Trophoblast cell (in vitro differentiated cells and primary cell): Measurements from ENCODE around the gene CALU.

Experiments used
- DNase-seq, 2 donors: peaks; one replicate each; pipeline ENCODE4 v3.0.0-alpha.2; 2016
- H2AFZ ChIP-seq: 2 replicates; pipeline ENCODE4 v1.6.1; 2013; ENCODE audit warnings: low read length, moderate library complexity, mild to moderate bottlenecking; ENCODE audit not compliant: insufficient read depth, poor library complexity
- H2AK5ac ChIP-seq: 2 replicates; pipeline ENCODE4 v1.6.1; 2013; ENCODE audit warnings: mild to moderate bottlenecking, low read length
- H2BK120ac ChIP-seq: 2 replicates; pipeline ENCODE4 v1.6.1; 2013; ENCODE audit warnings: low read length, mild to moderate bottlenecking, moderate library complexity; ENCODE audit not compliant: insufficient read depth, poor library complexity
- H2BK12ac ChIP-seq: 2 replicates; pipeline ENCODE4 v1.6.1; 2013; ENCODE audit warnings: mild to moderate bottlenecking, low read length, moderate library complexity
- H2BK5ac ChIP-seq: 2 replicates; pipeline ENCODE4 v1.6.1; 2013; ENCODE audit warnings: low read length, low read depth, moderate library complexity, mild to moderate bottlenecking; ENCODE audit not compliant: poor library complexity
- H3K14ac ChIP-seq: 2 replicates; pipeline ENCODE4 v1.6.1; 2013; ENCODE audit warnings: mild to moderate bottlenecking, low read length
- H3K18ac ChIP-seq: 2 replicates; pipeline ENCODE4 v1.6.1; 2013; ENCODE audit warnings: mild to moderate bottlenecking, low read length
- H3K23ac ChIP-seq: 2 replicates; pipeline ENCODE4 v1.6.1; 2013; ENCODE audit warnings: low read length
- H3K27ac ChIP-seq: 2 replicates; pipeline ENCODE4 v1.5.1; 2013; ENCODE audit warnings: low read depth, mild to moderate bottlenecking, inconsistent platforms, low read length, moderate library complexity
- H3K27me3 ChIP-seq: 2 replicates; pipeline ENCODE4 v1.6.1; 2013; ENCODE audit warnings: inconsistent platforms, mild to moderate bottlenecking, low read length, moderate library complexity; ENCODE audit not compliant: insufficient read depth
- H3K36me3 ChIP-seq, 2 experiments: 1 replicate in 1 of 2; 2 replicates in 1 of 2; pipeline ENCODE4 v1.6.1; 2013; ENCODE audit warnings: low read length in 2 of 2, mild to moderate bottlenecking in 2 of 2, moderate library complexity in 1 of 2; ENCODE audit not compliant: insufficient read depth in 2 of 2, control insufficient read depth in 1 of 2
- H3K4ac ChIP-seq: 2 replicates; pipeline ENCODE4 v1.6.1; 2013; ENCODE audit warnings: low read depth, mild to moderate bottlenecking, low read length, moderate library complexity
- H3K4me1 ChIP-seq, 2 experiments: 1 replicate in 1 of 2; 2 replicates in 1 of 2; pipeline ENCODE4 v1.6.1; 2013; ENCODE audit warnings: low read length in 2 of 2, mild to moderate bottlenecking in 2 of 2, moderate library complexity in 1 of 2; ENCODE audit not compliant: insufficient read depth in 2 of 2, control insufficient read depth in 1 of 2
- H3K4me2 ChIP-seq: 2 replicates; pipeline ENCODE4 v1.6.1; 2013; ENCODE audit warnings: inconsistent platforms, mild to moderate bottlenecking, low read length, moderate library complexity
- H3K4me3 ChIP-seq: 2 replicates; pipeline ENCODE4 v1.5.1; 2013; ENCODE audit warnings: mild to moderate bottlenecking, low read depth, low read length, inconsistent platforms
- H3K79me1 ChIP-seq: one replicate; pipeline ENCODE4 v1.6.1; 2013; ENCODE audit warnings: low read length
- H3K79me2 ChIP-seq: 2 replicates; pipeline ENCODE4 v1.6.1; 2013; ENCODE audit warnings: low read length, mild to moderate bottlenecking; ENCODE audit not compliant: control insufficient read depth, insufficient read depth, poor library complexity
- H3K9ac ChIP-seq: 2 replicates; pipeline ENCODE4 v1.6.1; 2013; ENCODE audit warnings: mild to moderate bottlenecking, low read length
- H3K9me3 ChIP-seq: 2 replicates; pipeline ENCODE4 v1.6.1; 2013; ENCODE audit warnings: low read depth, mild to moderate bottlenecking, control low read depth, inconsistent platforms, low read length; ENCODE audit not compliant: insufficient read depth
- H4K12ac ChIP-seq: 2 replicates; pipeline ENCODE4 v1.6.1; 2013; ENCODE audit warnings: low read depth, mild to moderate bottlenecking, low read length, moderate library complexity
- H4K8ac ChIP-seq: 2 replicates; pipeline ENCODE4 v1.6.1; 2013; ENCODE audit warnings: low read depth, mild to moderate bottlenecking, low read length, moderate library complexity
- H4K91ac ChIP-seq: one replicate; pipeline ENCODE4 v1.6.1; 2013; ENCODE audit warnings: low read depth, mild to moderate bottlenecking, low read length, moderate library complexity
- whole genome bisulfite sequencing: extraction: QIAGEN DNeasy Blood & Tissue Kit; methylation state at CpG from one replicate; pipeline ENCODE4 v1.1.7; 2013; ENCODE audit warnings: missing lambda C conversion rate; ENCODE audit not compliant: insufficient read length, insufficient coverage; ENCODE audit errors: extremely low coverage; 5-methylcytosine and 5-hydroxymethylcytosine counted together

The CALU gene

GRCh38 chr7:128741491-128741890, 2.3 kb downstream of the CALU start:
- no peak overlapping the region for H3K23ac ChIP-seq
- no peak overlapping the region for H3K14ac ChIP-seq
- no peak overlapping the region for H4K8ac ChIP-seq
- H3K18ac ChIP-seq = no peak overlapping the region
- no peak overlapping the region for H3K9ac ChIP-seq
- H3K79me2 ChIP-seq = peaks cover 24% of the 10 kb centered on the region
- no peak for DNase-seq
- WGBS = no CpG with 5 or more reads among the region's 3 CpGs
- H2AK5ac ChIP-seq = no peak overlapping the region
- H3K9me3 ChIP-seq = no peaks in the 10 kb centered on the region
- H3K4me2 ChIP-seq = no peak overlapping the region
- H2AFZ ChIP-seq = no peak overlapping the region
- H3K4me1 ChIP-seq = peaks cover 2 to 3% of the 10 kb centered on the region in 2 experiments
- H3K27me3 ChIP-seq = no peaks in the 10 kb centered on the region
- H3K4me3 ChIP-seq = no peak overlapping the region
- no peak overlapping the region for H2BK5ac ChIP-seq
- no peak overlapping the region for H2BK12ac ChIP-seq
- H3K79me1 ChIP-seq = peaks cover 9% of the 10 kb centered on the region
- H3K4ac ChIP-seq = no peak overlapping the region
- no peak overlapping the region for H4K91ac ChIP-seq
- H3K36me3 ChIP-seq = peaks cover 7 to 11% of the 10 kb centered on the region in 2 experiments
- no peak overlapping the region for H4K12ac ChIP-seq
- H3K27ac ChIP-seq = no peak overlapping the region
- H2BK120ac ChIP-seq = no peak overlapping the region

GRCh38 chr7:128742206-128742605, 3.0 kb downstream of the CALU start:
- Histone ChIP-seq H3K79me1 (peaks cover 9% of the 10 kb centered on the region), H3K4me2 (no peak overlapping the region), H3K27me3 (no peaks in the 10 kb centered on the region), H3K23ac (no peak overlapping the region), H3K9me3 (no peaks in the 10 kb centered on the region), H2BK5ac (no peak overlapping the region), H3K9ac (no peak overlapping the region), H2BK12ac (no peak overlapping the region), H3K18ac (no peak overlapping the region), H3K4me1 (peaks cover 2 to 3% of the 10 kb centered on the region in 2 experiments), H2AK5ac (no peak overlapping the region), H3K4ac (peak overlapping the region; percentile 56), H4K8ac (no peak overlapping the region), H3K27ac (no peak overlapping the region), H2AFZ (no peak overlapping the region), H4K12ac (no peak overlapping the region), H3K79me2 (peaks cover 26% of the 10 kb centered on the region), H4K91ac (no peak overlapping the region), H3K14ac (no peak overlapping the region), H2BK120ac (no peak overlapping the region), H3K36me3 (peaks cover 7 to 11% of the 10 kb centered on the region in 2 experiments), H3K4me3 (no peak overlapping the region)
- DNase-seq = peak in 1 of 2 donors; percentile 70
- WGBS = no CpG with 5 or more reads among the region's 4 CpGs

GRCh38 chr7:128743112-128743772, 4.1 kb downstream of the CALU start:
- no peak overlapping the region for H3K4me2 ChIP-seq
- peaks cover 26% of the 10 kb centered on the region for H3K79me2 ChIP-seq
- H3K9me3 ChIP-seq = no peaks in the 10 kb centered on the region
- H2AK5ac ChIP-seq = no peak overlapping the region
- H3K23ac ChIP-seq = no peak overlapping the region
- H2AFZ ChIP-seq = no peak overlapping the region
- WGBS = no CpG with 5 or more reads among the region's 7 CpGs
- H3K4me3 ChIP-seq = no peak overlapping the region
- no peak overlapping the region for H3K9ac ChIP-seq
- H3K18ac ChIP-seq = no peak overlapping the region
- peak overlapping the region; percentile 63 for H2BK12ac ChIP-seq
- peaks cover 9% of the 10 kb centered on the region for H3K79me1 ChIP-seq
- peaks cover 2 to 3% of the 10 kb centered on the region in 2 experiments for H3K4me1 ChIP-seq
- H4K91ac ChIP-seq = no peak overlapping the region
- H2BK5ac ChIP-seq = no peak overlapping the region
- H3K4ac ChIP-seq = peak overlapping the region; percentile 76
- peak overlapping the region; percentile 64 for H4K8ac ChIP-seq
- H3K27me3 ChIP-seq = no peaks in the 10 kb centered on the region
- no peak overlapping the region for H3K14ac ChIP-seq
- H4K12ac ChIP-seq = peak overlapping the region; percentile 26
- peaks cover 7 to 11% of the 10 kb centered on the region in 2 experiments for H3K36me3 ChIP-seq
- H2BK120ac ChIP-seq = no peak overlapping the region
- peak in 1 of 2 donors; percentile 20 for DNase-seq
- no peak overlapping the region for H3K27ac ChIP-seq

DNA sequence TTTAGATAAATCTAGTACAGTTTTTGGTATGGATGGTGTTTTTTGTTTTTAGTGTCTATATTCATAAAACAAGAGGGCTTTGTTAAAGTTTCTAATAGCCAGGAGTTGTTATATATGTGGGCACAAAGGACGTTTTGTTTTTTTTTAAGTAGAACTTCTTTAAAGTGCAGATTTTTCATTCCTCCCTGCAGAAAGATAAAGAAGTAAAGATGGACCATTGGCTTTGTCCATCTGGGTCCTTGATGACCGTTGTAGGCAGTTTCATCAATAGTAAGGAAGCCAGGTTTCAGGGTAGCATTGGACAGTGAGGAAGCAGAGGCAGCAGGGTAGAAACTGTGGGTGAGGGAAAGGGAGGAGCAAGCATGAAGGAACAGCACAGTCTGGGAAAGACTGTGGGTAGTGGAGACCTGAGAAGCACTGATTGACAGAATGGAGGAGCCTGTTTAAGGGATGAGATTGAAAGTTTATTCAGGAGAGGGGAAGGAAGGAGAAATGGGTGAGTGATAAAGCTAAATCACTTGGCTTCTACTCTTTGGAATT, 5.3 kb downstream of the CALU start:
- no peak overlapping the region for H2BK5ac ChIP-seq
- H2BK12ac ChIP-seq = no peak overlapping the region
- no peaks in the 10 kb centered on the region for H3K9me3 ChIP-seq
- no CpG with 5 or more reads among the region's 2 CpGs for WGBS
- H3K4me3 ChIP-seq = no peak overlapping the region
- no peak overlapping the region for H3K4me2 ChIP-seq
- no peak overlapping the region for H2BK120ac ChIP-seq
- no peak overlapping the region for H3K9ac ChIP-seq
- peak overlapping the region; percentile 1 for H3K23ac ChIP-seq
- no peak for DNase-seq
- no peak overlapping the region for H2AFZ ChIP-seq
- H4K12ac ChIP-seq = no peak overlapping the region
- no peak overlapping the region for H3K18ac ChIP-seq
- no peak overlapping the region for H4K8ac ChIP-seq
- peaks cover 3% of the 10 kb centered on the region for H3K79me1 ChIP-seq
- peaks cover 22% of the 10 kb centered on the region for H3K79me2 ChIP-seq
- H3K27me3 ChIP-seq = no peaks in the 10 kb centered on the region
- peaks cover 13% of the 10 kb centered on the region in 2 experiments for H3K36me3 ChIP-seq
- no peak overlapping the region for H3K27ac ChIP-seq
- H3K14ac ChIP-seq = no peak overlapping the region
- H4K91ac ChIP-seq = no peak overlapping the region
- no peak overlapping the region for H2AK5ac ChIP-seq
- peaks cover 2% of the 10 kb centered on the region in 2 experiments for H3K4me1 ChIP-seq
- H3K4ac ChIP-seq = peak overlapping the region; percentile 92
